Right lobe of liver (tissue), 4 donors: ENCODE data around the gene ACP6.

Experiments used
- CTCF ChIP-seq, 4 donors: fragments of 200-600 bp in 3 of 4; fragments of 450-650 bp in 1 of 4; IDR thresholded peaks; one replicate each; pipeline versions ENCODE4 v1.5.1 to v1.8.0; 2016 to 2022; ENCODE audit warnings: antibody characterized with exemption in 4 of 4, mild to moderate bottlenecking in 2 of 4
- POLR2A ChIP-seq: fragments of 450-650 bp; IDR thresholded peaks from one replicate; pipeline ENCODE4 v1.6.1; 2017; ENCODE audit warnings: antibody characterized with exemption, mild to moderate bottlenecking
- donor health status: DM: no; HTN: no; CAD: no.
- donor health status: DM: no; HTN: no; CAD: no.
- donor health status: DM: no; HTN: yes; CAD: no.

- no peak for TF ChIP-seq CTCF (IDR thresholded peaks at IDR 0.05)
- no peak for TF ChIP-seq POLR2A
Measured at GRCh38 chr1:147717706-147718097, 47.4 kb upstream of the ACP6 start.
